ENCODE results near the gene ATXN7L2. TPM values are rescaled to one million over a fixed set of nuclear protein-coding genes. Genes with fewer than 3 reads are reported as not detected.

ATXN7L2 gene
- total RNA-seq, 4 donors from 2014 or later: 2.3 to 12.7 (median 7.3) TPM

DNA sequence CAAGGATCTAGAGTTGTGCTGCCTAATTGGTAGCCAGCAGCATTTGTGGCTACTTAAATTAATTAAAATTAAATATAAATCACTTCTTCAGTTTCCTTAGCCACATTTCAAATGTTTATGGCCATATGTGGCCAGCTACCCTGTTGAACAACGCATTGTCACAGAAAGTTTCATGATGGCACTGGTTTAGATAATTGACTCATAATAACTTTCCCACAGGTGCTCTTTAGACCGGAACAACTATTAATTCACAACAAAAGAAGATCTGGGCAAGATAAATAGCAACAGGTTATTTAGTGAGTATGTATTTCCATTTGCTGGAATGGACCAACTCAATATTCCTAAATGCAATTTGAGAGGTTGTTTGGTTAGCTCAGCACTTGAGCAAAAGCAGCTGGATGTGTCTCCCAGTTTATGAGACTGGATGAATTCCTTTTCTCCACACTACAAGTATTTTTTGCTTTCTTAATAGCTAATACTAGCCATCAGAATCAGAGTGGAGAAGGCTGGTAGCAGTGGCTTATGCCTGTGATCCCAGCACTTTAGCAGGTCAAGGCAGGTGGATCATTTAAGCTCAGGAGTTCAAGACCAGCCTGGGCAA is 29.5 kb downstream of the ATXN7L2 start:
- Histone ChIP-seq H3K4me3 (no peak overlapping the region), H3K27ac (no peak overlapping the region), H3K27me3 (no peaks in the 10 kb centered on the region), H3K9me3 (no peaks in the 10 kb centered on the region), H3K4me1 (peaks cover 0 to 22% (median 4%) of the 10 kb centered on the region in 4 donors), H3K36me3 (no peaks in the 10 kb centered on the region)
- no peak for TF ChIP-seq POLR2A (IDR thresholded peaks at IDR 0.05)
- no peak for DNase-seq

DNA sequence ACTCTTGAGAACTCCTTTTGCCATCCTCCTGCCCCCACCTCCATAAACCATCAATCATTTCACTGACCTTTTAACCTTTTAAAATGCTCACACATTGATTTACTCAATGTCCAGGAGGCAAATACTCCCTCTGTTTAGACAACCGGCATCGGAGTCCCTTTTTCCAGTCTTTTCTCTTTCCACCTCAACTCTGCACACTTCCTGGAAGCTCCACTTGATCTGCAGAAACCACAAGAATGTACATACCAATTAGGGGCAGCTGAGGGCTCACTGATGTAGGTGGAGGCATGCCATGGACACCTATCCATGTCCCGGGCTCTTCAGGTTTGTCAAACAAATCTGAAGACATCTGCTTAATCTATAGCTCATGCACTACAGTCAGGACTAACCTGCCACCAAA is 31.1 kb downstream of the ATXN7L2 start:
- Histone ChIP-seq H3K4me1 (peaks cover 0 to 14% (median 4%) of the 10 kb centered on the region in 4 donors), H3K36me3 (no peaks in the 10 kb centered on the region), H3K4me3 (no peak overlapping the region), H3K27ac (no peak overlapping the region), H3K27me3 (no peaks in the 10 kb centered on the region), H3K9me3 (no peaks in the 10 kb centered on the region)
- DNase-seq: no peak
- TF ChIP-seq, protein P1, sequence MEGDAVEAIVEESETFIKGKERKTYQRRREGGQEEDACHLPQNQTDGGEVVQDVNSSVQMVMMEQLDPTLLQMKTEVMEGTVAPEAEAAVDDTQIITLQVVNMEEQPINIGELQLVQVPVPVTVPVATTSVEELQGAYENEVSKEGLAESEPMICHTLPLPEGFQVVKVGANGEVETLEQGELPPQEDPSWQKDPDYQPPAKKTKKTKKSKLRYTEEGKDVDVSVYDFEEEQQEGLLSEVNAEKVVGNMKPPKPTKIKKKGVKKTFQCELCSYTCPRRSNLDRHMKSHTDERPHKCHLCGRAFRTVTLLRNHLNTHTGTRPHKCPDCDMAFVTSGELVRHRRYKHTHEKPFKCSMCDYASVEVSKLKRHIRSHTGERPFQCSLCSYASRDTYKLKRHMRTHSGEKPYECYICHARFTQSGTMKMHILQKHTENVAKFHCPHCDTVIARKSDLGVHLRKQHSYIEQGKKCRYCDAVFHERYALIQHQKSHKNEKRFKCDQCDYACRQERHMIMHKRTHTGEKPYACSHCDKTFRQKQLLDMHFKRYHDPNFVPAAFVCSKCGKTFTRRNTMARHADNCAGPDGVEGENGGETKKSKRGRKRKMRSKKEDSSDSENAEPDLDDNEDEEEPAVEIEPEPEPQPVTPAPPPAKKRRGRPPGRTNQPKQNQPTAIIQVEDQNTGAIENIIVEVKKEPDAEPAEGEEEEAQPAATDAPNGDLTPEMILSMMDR (IDR thresholded peaks at IDR 0.05): no peak
- no peak for TF ChIP-seq POLR2A (IDR thresholded peaks at IDR 0.05)

DNA sequence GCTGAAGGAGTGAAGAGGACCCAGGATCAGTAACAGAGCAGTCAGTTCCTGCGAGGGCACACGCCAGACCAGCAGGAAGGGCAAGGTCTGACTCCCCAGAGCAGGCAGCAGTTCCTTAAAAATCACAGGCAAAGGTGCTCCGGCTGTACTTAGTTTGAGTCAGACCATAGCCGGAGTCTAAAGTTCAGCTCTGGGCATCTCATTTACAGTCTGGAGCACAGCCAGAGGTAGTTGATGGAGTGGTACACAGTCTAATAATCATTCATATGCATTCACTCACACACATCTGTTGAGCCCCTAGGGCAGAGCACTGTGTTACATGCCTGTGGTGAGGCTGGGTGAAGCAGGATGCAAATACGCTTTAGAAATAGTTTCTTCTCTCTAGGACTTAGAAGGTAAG is 33.2 kb downstream of the ATXN7L2 start:
- peak overlapping the region in 3 of 4 donors; percentile 36 to 82 (median 79) for H3K27ac ChIP-seq
- TF ChIP-seq, protein P1 (IDR thresholded peaks at IDR 0.05): peak in 1 of 6 experiments; percentile 22
- peak in 1 of 2 donors; percentile 25 for TF ChIP-seq POLR2A (IDR thresholded peaks at IDR 0.05)

DNA sequence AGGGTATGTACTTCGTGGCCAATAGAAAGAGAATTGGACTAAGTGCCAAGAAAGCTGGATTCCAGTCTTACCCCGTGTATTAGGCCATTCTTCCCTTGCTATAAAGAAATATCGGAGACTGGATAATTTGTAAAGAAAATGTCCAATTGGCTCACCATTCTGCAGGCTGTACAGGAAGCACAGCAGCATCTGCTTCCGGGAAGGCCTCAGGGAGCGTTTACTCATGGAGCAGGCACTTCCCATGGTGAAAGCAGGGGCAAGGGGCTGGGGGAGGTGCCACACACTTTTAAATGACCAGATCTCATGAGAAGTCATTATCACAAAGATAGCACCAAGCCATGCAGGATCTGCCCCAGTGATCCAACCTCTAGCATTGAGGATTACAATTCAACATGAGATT is 33.6 kb downstream of the ATXN7L2 start:
- H3K4me3 ChIP-seq: no peak overlapping the region
- peak overlapping the region in 2 of 4 donors; percentile 13 to 38 for H3K27ac ChIP-seq
- no peaks in the 10 kb centered on the region for H3K9me3 ChIP-seq
- H3K27me3 ChIP-seq: no peaks in the 10 kb centered on the region
- DNase-seq: no peak
- H3K36me3 ChIP-seq: no peaks in the 10 kb centered on the region
- H3K4me1 ChIP-seq: peaks cover 0 to 7% (median 2%) of the 10 kb centered on the region in 4 donors
- TF ChIP-seq POLR2A (IDR thresholded peaks at IDR 0.05): no peak
- TF ChIP-seq, protein P1 (IDR thresholded peaks at IDR 0.05): no peak

More for the DNA sequence above, 33.2 kb downstream of the ATXN7L2 start:
- no peaks in the 10 kb centered on the region for H3K27me3 ChIP-seq
- peak in 2 of 3 donors; percentile 73 to 84 for DNase-seq
- no peaks in the 10 kb centered on the region for H3K9me3 ChIP-seq
- H3K4me1 ChIP-seq: peaks cover 0 to 7% (median 2%) of the 10 kb centered on the region in 4 donors
- no peak overlapping the region for H3K4me3 ChIP-seq
- no peaks in the 10 kb centered on the region for H3K36me3 ChIP-seq

DNA sequence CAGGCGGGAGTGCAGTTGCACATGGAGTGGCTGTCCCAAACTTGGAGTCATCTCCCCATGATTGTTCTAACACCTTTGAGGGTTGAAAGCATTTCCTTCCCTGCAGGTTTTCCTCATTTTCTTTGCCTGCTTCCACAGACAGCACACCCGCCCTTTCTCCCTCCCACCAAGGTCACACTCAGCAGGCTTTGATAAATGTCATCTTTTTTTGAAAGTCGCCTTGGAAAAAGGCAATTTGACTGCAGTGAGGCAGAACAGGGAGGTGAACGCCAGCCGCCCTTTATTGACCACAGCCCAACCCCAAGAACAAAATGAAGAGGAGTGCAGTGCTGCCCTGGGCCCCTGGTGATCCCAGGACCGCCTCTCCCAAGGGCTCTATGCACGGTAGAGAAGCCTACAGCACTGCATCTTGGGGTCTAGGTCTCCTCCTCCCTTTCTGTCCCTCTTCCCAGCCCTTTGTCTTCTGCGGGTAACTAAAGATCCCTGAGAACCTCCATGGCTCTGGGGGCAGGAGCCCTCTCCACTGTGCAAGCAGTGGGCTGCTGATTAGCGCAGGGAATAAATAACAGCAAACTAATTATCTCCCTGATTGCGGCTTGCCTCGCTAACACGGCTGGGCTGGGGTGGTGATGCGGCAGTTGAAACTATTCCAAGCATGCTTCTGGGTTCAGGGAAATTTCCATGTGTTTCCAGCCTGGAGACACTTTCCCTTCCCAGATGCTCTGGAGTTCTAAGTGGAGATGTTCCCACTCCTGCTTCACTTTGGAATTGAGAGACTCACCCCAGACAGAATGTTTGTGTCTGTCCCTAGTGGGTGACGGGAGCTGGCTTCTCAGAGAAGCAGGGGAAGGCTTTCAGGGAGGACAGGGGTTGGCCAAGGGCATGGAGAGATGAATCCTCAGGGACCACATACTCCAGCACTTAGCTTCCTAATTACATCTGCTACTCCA is 37.6 kb downstream of the ATXN7L2 start:
- TF ChIP-seq, protein P1 (IDR thresholded peaks at IDR 0.05): no peak
- no peak for TF ChIP-seq POLR2A (IDR thresholded peaks at IDR 0.05)
- no peaks in the 10 kb centered on the region for H3K9me3 ChIP-seq
- H3K4me3 ChIP-seq: no peak overlapping the region
- peaks cover 0 to 5% (median 2%) of the 10 kb centered on the region in 4 donors for H3K4me1 ChIP-seq
- no peaks in the 10 kb centered on the region for H3K27me3 ChIP-seq
- H3K27ac ChIP-seq: no peak overlapping the region
- no peaks in the 10 kb centered on the region for H3K36me3 ChIP-seq
- no peak for DNase-seq

DNA sequence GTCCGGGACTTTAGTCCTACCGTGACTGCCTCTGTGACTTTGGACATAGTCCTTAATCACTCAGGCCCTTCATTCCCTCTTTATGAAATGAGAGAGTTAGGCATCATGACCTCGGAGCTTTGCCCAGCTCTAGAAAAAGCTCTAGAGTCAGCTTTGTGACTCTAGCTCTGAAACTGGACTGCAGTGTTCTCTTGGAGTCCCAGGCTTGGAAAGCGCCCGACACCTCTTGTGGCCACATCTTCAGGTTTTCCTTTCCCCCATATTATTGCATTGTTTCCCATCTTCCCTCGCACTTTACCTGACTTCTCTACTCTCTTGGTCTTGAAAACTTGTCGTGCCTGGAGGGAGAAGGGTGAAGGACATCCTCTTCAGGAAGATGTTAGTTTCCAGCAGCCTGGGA is 38.3 kb downstream of the ATXN7L2 start:
- TF ChIP-seq, protein P1 (IDR thresholded peaks at IDR 0.05): no peak
- no peak for TF ChIP-seq POLR2A (IDR thresholded peaks at IDR 0.05)
- Histone ChIP-seq H3K27ac (no peak overlapping the region), H3K27me3 (no peaks in the 10 kb centered on the region), H3K4me3 (no peak overlapping the region), H3K36me3 (no peaks in the 10 kb centered on the region), H3K4me1 (peaks cover 0 to 4% (median 0%) of the 10 kb centered on the region in 4 donors), H3K9me3 (no peaks in the 10 kb centered on the region)
- DNase-seq: no peak
